ENCODE measurements around the gene ECHDC3.
"Not testable (repeated sequence)": the region's sequence is repeated elsewhere in the genome, so short reads cannot be mapped to it uniquely, and the experiment has no call there.

The ECHDC3 gene

GRCh38 chr10:11742009-11742778 is at the start of gene ECHDC3:
TSS of gene ECHDC3 (plus strand) at chr10:11742382. CDS start at chr10:11742577, 195 bp downstream.
- no peak for DNase-seq

GRCh38 chr10:11693376-11693775 is 48.8 kb upstream of the ECHDC3 start:
- DNase-seq, result no peak

GRCh38 chr10:11695779-11696178 is 46.4 kb upstream of the ECHDC3 start:
- no peak for DNase-seq

- DNase-seq, result no peak
Measured at GRCh38 chr10:11697718-11698527, 44.3 kb upstream of the ECHDC3 start.

GRCh38 chr10:11698691-11699549 is 43.3 kb upstream of the ECHDC3 start:
- no peak for DNase-seq

- no peak for DNase-seq
Measured at GRCh38 chr10:11699550-11700097, 42.6 kb upstream of the ECHDC3 start.

- DNase-seq, result no peak
Measured at GRCh38 chr10:11700539-11700938, 41.6 kb upstream of the ECHDC3 start.

GRCh38 chr10:11701451-11702095 is 40.6 kb upstream of the ECHDC3 start:
- no peak for DNase-seq

- DNase-seq, result no peak
Measured at GRCh38 chr10:11702264-11702663, 39.9 kb upstream of the ECHDC3 start.

GRCh38 chr10:11704092-11704491 is 38.1 kb upstream of the ECHDC3 start:
- DNase-seq, result no peak

GRCh38 chr10:11705722-11706121 is 36.5 kb upstream of the ECHDC3 start:
- no peak for DNase-seq

GRCh38 chr10:11706895-11707567 is 35.2 kb upstream of the ECHDC3 start:
- no peak for DNase-seq

GRCh38 chr10:11707624-11708350 is 34.4 kb upstream of the ECHDC3 start:
- DNase-seq, result no peak

GRCh38 chr10:11708801-11709200 is 33.4 kb upstream of the ECHDC3 start:
- DNase-seq, result not testable (repeated sequence)

GRCh38 chr10:11712744-11713143 is 29.4 kb upstream of the ECHDC3 start:
- no peak for DNase-seq

- DNase-seq, result no peak
Measured at GRCh38 chr10:11713186-11713743, 28.9 kb upstream of the ECHDC3 start.

GRCh38 chr10:11713963-11714362 is 28.2 kb upstream of the ECHDC3 start:
- DNase-seq, result no peak

- DNase-seq, result no peak
Measured at GRCh38 chr10:11714750-11715365, 27.3 kb upstream of the ECHDC3 start.

- no peak for DNase-seq
Measured at GRCh38 chr10:11715815-11716494, 26.2 kb upstream of the ECHDC3 start.

- no peak for DNase-seq
Measured at GRCh38 chr10:11716686-11717085, 25.5 kb upstream of the ECHDC3 start.

Measured in NCI-H1105 (cell line).